Left ventricle myocardium inferior (tissue), 1 donor: ENCODE results near the gene POLN. TPM values are rescaled to one million over a fixed set of nuclear protein-coding genes. Genes with fewer than 3 reads are reported as not detected.

Experiments used
- DNase-seq: peaks from one replicate; pipeline ENCODE4 v3.0.0-alpha.2; 2020
- H3K27ac ChIP-seq: fragments of 200-600 bp; replicated peaks from 2 replicates; pipeline ENCODE4 v1.8.0; 2021
- H3K27me3 ChIP-seq: fragments of 200-600 bp; 2 replicates; pipeline ENCODE4 v1.8.0; 2021; ENCODE audit warnings: low read depth
- H3K36me3 ChIP-seq: fragments of 200-600 bp; 2 replicates; pipeline ENCODE4 v1.8.0; 2021
- H3K4me1 ChIP-seq: fragments of 200-600 bp; 2 replicates; pipeline ENCODE4 v1.8.0; 2021
- H3K4me3 ChIP-seq: fragments of 200-600 bp; 2 replicates; pipeline ENCODE4 v1.8.0; 2021; ENCODE audit warnings: mild to moderate bottlenecking, moderate library complexity
- H3K9me3 ChIP-seq: fragments of 200-600 bp; replicated peaks from 2 replicates; pipeline ENCODE4 v1.8.0; 2021
- CTCF ChIP-seq: fragments of 200-600 bp; IDR thresholded peaks from 2 replicates; pipeline ENCODE4 v1.8.0; 2021; ENCODE audit warnings: antibody characterized with exemption, mild to moderate bottlenecking, borderline replicate concordance
- intact Hi-C: fragments of 100-400 bp; cut with micrococcal nuclease; formaldehyde crosslinking; loops from one replicate; pipeline ENCODE4 v1.11.0; 2022
- total RNA-seq: library from RNA; stranded (reverse); fragmentation: NEBNext Ultra II Directional; extraction: Animal tissue kit (Norgen Biotek cat#: 25700); gene quantifications from one replicate; pipeline ENCODE4 v1.2.1, GENCODE V29; 2021
- donor health status: DM: no; HTN: yes; CAD: no; lungs with severe emphysema.

POLN gene
- total RNA-seq, 1 donor from 2014 or later = 2.2 TPM

GRCh38 chr4:2179717-2180116, 62.2 kb downstream of the POLN start:
- peaks cover 7% of the 10 kb centered on the region for H3K36me3 ChIP-seq
- no peak overlapping the region for H3K4me3 ChIP-seq
- TF ChIP-seq CTCF = no peak
- H3K27me3 ChIP-seq = no peaks in the 10 kb centered on the region
- peaks cover 14% of the 10 kb centered on the region for H3K9me3 ChIP-seq
- intact Hi-C loops = no loop called here
- no peaks in the 10 kb centered on the region for H3K4me1 ChIP-seq
- no peak for DNase-seq
- H3K27ac ChIP-seq = no peak overlapping the region

- H3K9me3 ChIP-seq = peaks cover 14% of the 10 kb centered on the region
Observed at GRCh38 chr4:2178986-2179385, 62.9 kb downstream of the POLN start.

GRCh38 chr4:2177443-2178093, 64.4 kb downstream of the POLN start:
- Histone ChIP-seq H3K4me1 (no peaks in the 10 kb centered on the region), H3K27me3 (no peaks in the 10 kb centered on the region), H3K4me3 (no peak overlapping the region), H3K36me3 (peaks cover 7% of the 10 kb centered on the region), H3K27ac (no peak overlapping the region), H3K9me3 (peaks cover 7% of the 10 kb centered on the region)
- no peak for TF ChIP-seq CTCF
- intact Hi-C loops = no loop called here
- DNase-seq = no peak

More at GRCh38 chr4:2178986-2179385, 62.9 kb downstream of the POLN start:
- Histone ChIP-seq H3K27me3 (no peaks in the 10 kb centered on the region), H3K4me3 (no peak overlapping the region), H3K27ac (no peak overlapping the region), H3K4me1 (no peaks in the 10 kb centered on the region), H3K36me3 (peaks cover 7% of the 10 kb centered on the region)
- intact Hi-C loops = no loop called here
- TF ChIP-seq CTCF = no peak
- DNase-seq = no peak

- no peaks in the 10 kb centered on the region for H3K36me3 ChIP-seq
- no peaks in the 10 kb centered on the region for H3K4me1 ChIP-seq
- no peak for TF ChIP-seq CTCF
- H3K4me3 ChIP-seq = no peak overlapping the region
- intact Hi-C loops = no loop called here
- no peaks in the 10 kb centered on the region for H3K9me3 ChIP-seq
- no peak for DNase-seq
- no peaks in the 10 kb centered on the region for H3K27me3 ChIP-seq
- no peak overlapping the region for H3K27ac ChIP-seq
Observed at GRCh38 chr4:2175990-2176698, 65.8 kb downstream of the POLN start.

- no peaks in the 10 kb centered on the region for H3K27me3 ChIP-seq
- H3K9me3 ChIP-seq = no peaks in the 10 kb centered on the region
- no peak for TF ChIP-seq CTCF
- no peak for DNase-seq
- H3K36me3 ChIP-seq = peaks cover 8% of the 10 kb centered on the region
- no peaks in the 10 kb centered on the region for H3K4me1 ChIP-seq
- H3K27ac ChIP-seq = no peak overlapping the region
- intact Hi-C loops = no loop called here
- H3K4me3 ChIP-seq = no peak overlapping the region
Observed at GRCh38 chr4:2174061-2174460, 67.9 kb downstream of the POLN start.
